Activated B cell treated with CpG ODN at 0.5 μM for 24 hours (primary cell): Measurements from ENCODE around the gene OSTN. TPM values are rescaled to one million over a fixed set of nuclear protein-coding genes. Genes with fewer than 3 reads are reported as not detected.

Experiments used
- ATAC-seq: fragments of 200-7000 bp; cut with Tn5 transposase; one replicate; pipeline ENCODE4 v1.10.0; 2021; ENCODE audit warnings: low read depth, mild to moderate bottlenecking, moderate library complexity
- CTCF ChIA-PET: fragments of 350-600 bp; sonication (Branson Sonifier 250); formaldehyde crosslinking; loops from one replicate; lab custom pipeline; 2021; ENCODE audit warnings: antibody characterized with exemption; lab: Charles Lee
- POLR2A ChIA-PET: fragments of 350-600 bp; sonication (Branson Sonifier 250); formaldehyde crosslinking; loops from one replicate; lab custom pipeline; 2021; ENCODE audit warnings: antibody characterized with exemption; lab: Charles Lee
- DNase-seq: peaks from one replicate; pipeline ENCODE4 v3.0.0; 2022
- H3K27ac Mint-ChIP-seq: one replicate; pipeline ENCODE4 v1.8.0; 2020; ENCODE audit warnings: mixed read lengths
- H3K27me3 Mint-ChIP-seq: one replicate; pipeline ENCODE4 v1.8.0; 2021; ENCODE audit warnings: mixed read lengths
- H3K36me3 Mint-ChIP-seq: one replicate; pipeline ENCODE4 v1.8.0; 2021; ENCODE audit warnings: low read depth, mixed read lengths
- H3K4me1 Mint-ChIP-seq: one replicate; pipeline ENCODE4 v1.8.0; 2021; ENCODE audit warnings: mixed read lengths
- H3K4me3 Mint-ChIP-seq: one replicate; pipeline ENCODE4 v1.8.0; 2020; ENCODE audit warnings: mild to moderate bottlenecking, mixed read lengths
- H3K9me3 Mint-ChIP-seq: one replicate; pipeline ENCODE4 v1.8.0; 2020; ENCODE audit warnings: mixed read lengths
- intact Hi-C: fragments of 100-400 bp; cut with micrococcal nuclease; formaldehyde crosslinking; loops from one replicate; pipeline ENCODE4 v1.15.1; 2024
- total RNA-seq: library from RNA; stranded (reverse); gene quantifications from 2 replicates; pipeline ENCODE4 v1.2.3, GENCODE V29; 2022
- TF ChIP-seq, protein P1 (sequence below): fragments of 200-600 bp; IDR thresholded peaks from one replicate; pipeline ENCODE4 v1.8.0; 2022; ENCODE audit warnings: antibody characterized with exemption, mild to moderate bottlenecking

OSTN gene
- total RNA-seq, 1 donor from 2014 or later: not detected

DNA sequence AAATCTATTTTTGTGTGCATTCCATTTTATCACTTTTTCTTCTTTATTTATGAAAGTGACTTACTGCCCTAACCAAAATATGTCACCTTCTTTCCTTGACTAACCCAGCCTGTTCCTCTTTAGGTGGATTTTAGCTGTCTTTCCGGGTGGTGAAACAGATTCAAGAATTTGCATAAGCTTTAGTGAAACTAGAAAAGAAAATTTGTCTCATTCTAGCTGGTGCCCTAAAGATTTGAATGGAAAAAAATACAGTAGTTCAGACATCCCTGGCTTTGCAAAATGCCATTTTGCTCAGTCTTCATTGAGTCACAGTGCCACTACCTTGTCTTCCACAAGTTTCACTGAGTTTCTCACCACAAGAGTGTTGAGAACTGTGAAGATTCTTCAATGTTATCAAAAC is 102.0 kb downstream of the OSTN start:
- no peak for DNase-seq
- peak overlapping the region; percentile 97 for H3K27ac Mint-ChIP-seq
- peak overlapping the region; percentile 73 for H3K4me3 Mint-ChIP-seq
- H3K27me3 Mint-ChIP-seq: no peaks in the 10 kb centered on the region
- TF ChIP-seq, protein P1, sequence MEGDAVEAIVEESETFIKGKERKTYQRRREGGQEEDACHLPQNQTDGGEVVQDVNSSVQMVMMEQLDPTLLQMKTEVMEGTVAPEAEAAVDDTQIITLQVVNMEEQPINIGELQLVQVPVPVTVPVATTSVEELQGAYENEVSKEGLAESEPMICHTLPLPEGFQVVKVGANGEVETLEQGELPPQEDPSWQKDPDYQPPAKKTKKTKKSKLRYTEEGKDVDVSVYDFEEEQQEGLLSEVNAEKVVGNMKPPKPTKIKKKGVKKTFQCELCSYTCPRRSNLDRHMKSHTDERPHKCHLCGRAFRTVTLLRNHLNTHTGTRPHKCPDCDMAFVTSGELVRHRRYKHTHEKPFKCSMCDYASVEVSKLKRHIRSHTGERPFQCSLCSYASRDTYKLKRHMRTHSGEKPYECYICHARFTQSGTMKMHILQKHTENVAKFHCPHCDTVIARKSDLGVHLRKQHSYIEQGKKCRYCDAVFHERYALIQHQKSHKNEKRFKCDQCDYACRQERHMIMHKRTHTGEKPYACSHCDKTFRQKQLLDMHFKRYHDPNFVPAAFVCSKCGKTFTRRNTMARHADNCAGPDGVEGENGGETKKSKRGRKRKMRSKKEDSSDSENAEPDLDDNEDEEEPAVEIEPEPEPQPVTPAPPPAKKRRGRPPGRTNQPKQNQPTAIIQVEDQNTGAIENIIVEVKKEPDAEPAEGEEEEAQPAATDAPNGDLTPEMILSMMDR: no peak
- H3K9me3 Mint-ChIP-seq: peaks cover 5% of the 10 kb centered on the region
- H3K36me3 Mint-ChIP-seq: peaks cover 2% of the 10 kb centered on the region
- POLR2A ChIA-PET: interaction anchor here (0.7 to 2.0 kb wide), 14 partner anchors 9 to 58 kb away, joined by 3 to 33 read pairs (median 6); partner anchors contain the start of genes CCDC50 and UTS2B
- CTCF ChIA-PET: no interaction called here
- intact Hi-C loops: loop anchor here (1.0 to 2.0 kb wide), 4 partner anchors 11 to 58 kb away; partner anchors contain the start of gene CCDC50
- ATAC-seq: peak; percentile 65
- H3K4me1 Mint-ChIP-seq: peaks cover 33% of the 10 kb centered on the region

DNA sequence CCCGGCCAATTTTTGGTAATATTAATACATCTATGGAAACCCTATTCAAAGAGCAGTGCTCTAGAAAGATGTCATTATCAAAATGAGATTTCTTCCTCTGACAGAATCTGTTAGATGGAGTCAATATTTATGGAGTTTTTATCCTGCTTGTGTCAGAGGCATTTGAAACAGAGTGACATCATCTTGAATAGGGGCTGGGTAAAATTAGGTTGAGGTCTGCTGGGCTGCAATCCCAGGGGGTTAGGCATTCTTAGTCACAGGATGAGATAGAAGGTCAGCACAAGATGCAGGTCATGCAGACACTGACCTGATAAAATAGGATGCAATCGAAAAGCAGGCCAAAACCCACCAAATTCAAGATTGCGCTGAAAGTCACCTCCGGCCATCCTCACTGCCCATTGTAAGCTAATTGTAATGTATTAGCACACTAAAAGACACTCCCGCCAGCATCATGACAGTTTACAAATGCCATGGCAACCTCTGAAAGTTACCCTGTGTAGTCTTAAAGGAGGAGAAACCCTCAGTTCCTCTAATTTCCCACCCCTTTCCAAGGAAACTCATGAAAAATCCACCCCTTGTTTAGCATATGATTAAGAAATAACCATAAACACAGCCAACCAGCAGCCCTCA is 102.9 kb downstream of the OSTN start:
- POLR2A ChIA-PET: interaction anchor here (1.1 to 2.0 kb wide), 4 partner anchors 27 to 57 kb away, joined by 3 to 33 read pairs (median 8); partner anchors contain the start of genes CCDC50 and UTS2B
- Mint-ChIP-seq H3K4me3 (peak overlapping the region; percentile 11), H3K4me1 (peaks cover 33% of the 10 kb centered on the region), H3K9me3 (peaks cover 5% of the 10 kb centered on the region), H3K27ac (peak overlapping the region; percentile 97), H3K27me3 (no peaks in the 10 kb centered on the region), H3K36me3 (peaks cover 2% of the 10 kb centered on the region)
- TF ChIP-seq, protein P1: no peak
- ATAC-seq (no peak), DNase-seq (no peak)
- intact Hi-C loops: loop anchor here (1.0 to 2.0 kb wide), 4 partner anchors 12 to 57 kb away; partner anchors contain the start of gene CCDC50
- CTCF ChIA-PET: no interaction called here

DNA sequence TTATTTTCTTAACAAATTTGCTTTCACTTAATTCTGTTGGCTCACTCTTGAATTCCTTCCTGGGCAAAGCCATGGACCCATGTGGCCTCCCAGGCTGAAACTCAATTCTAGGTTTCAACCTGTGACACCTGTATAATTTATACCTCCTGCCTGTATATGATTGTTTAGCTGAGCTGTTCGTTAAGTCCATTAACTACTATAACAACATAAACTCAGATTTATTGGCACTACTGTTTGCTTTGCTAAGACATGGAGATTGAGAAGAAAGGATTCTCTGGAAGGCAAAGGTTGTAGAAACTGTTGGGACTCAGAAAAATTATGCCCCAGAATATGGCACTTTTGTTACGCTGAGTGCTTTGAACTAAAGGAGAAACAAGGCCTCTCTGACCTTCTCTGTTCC is 103.4 kb downstream of the OSTN start:
- ATAC-seq (no peak), DNase-seq (no peak)
- intact Hi-C loops: no loop called here
- Mint-ChIP-seq H3K27ac (peak overlapping the region; percentile 97), H3K4me1 (peaks cover 33% of the 10 kb centered on the region), H3K4me3 (no peak overlapping the region), H3K9me3 (peaks cover 5% of the 10 kb centered on the region), H3K36me3 (peaks cover 2% of the 10 kb centered on the region), H3K27me3 (no peaks in the 10 kb centered on the region)
- TF ChIP-seq, protein P1: no peak
- ChIA-PET POLR2A (interaction anchor here (1.1 to 2.0 kb wide), 2 partner anchors 27 to 58 kb away, joined by 3 to 8 read pairs; partner anchors contain the start of gene CCDC50), CTCF (no interaction called here)

DNA sequence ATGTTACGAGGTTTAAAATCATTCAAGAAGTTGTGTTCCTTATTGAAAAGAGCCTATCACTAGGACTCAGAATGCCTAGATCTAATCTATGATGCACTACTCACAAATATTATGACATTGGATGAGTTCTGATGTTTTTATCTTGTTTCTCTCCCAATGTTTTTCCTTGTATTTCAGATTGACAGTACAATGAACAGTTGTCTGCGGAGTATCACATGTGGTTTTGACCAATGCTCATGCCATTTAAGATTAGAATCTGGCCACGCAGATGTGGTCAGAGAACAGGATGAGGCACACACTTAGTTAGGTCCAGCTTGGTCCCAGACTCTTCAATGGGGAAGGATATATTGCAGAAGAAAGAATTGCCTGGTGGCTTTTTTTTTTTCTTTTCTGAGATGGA is 104.6 kb downstream of the OSTN start:
- TF ChIP-seq, protein P1: no peak
- peaks cover 2% of the 10 kb centered on the region for H3K36me3 Mint-ChIP-seq
- no peak overlapping the region for H3K27ac Mint-ChIP-seq

DNA sequence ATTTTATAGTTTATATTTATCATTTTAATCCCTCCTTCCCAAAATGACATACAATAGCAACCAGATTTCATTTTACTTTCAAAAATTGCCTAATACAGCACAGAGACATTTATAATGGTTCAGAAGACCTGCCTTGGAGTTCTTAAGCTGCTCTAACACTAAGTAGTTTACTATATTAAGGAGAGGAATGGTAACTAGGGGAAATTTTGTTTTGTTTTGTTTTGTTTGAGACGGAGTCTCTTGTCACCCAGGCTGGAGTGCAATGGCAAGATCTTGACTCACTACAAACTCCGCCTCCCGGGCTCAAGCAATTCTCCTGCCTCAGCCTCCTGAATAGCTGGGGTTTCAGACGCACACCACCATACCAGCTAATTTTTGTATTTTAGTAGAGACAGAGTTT is 107.4 kb downstream of the OSTN start:
- POLR2A ChIA-PET: no interaction called here
- Mint-ChIP-seq H3K4me1 (peaks cover 22% of the 10 kb centered on the region), H3K27me3 (no peaks in the 10 kb centered on the region), H3K27ac (no peak overlapping the region), H3K36me3 (no peaks in the 10 kb centered on the region), H3K4me3 (no peak overlapping the region), H3K9me3 (no peaks in the 10 kb centered on the region)
- CTCF ChIA-PET: no interaction called here
- intact Hi-C loops: no loop called here
- ATAC-seq (no peak), DNase-seq (no peak)
- TF ChIP-seq, protein P1: no peak

More for the DNA sequence above, 104.6 kb downstream of the OSTN start:
- Mint-ChIP-seq H3K9me3 (peaks cover 5% of the 10 kb centered on the region), H3K4me3 (no peak overlapping the region), H3K4me1 (peaks cover 36% of the 10 kb centered on the region), H3K27me3 (no peaks in the 10 kb centered on the region)
- POLR2A ChIA-PET: interaction anchor here (2.2 kb wide), 1 partner anchor 26 kb away, joined by 6 read pairs; the partner anchor contains the start of gene CCDC50
- DNase-seq (no peak), ATAC-seq (no peak)
- CTCF ChIA-PET: interaction anchor here (1.2 kb wide), 1 partner anchor 60 kb away, joined by 3 read pairs; no protein-coding TSS in a partner anchor
- intact Hi-C loops: no loop called here
